Suprapubic skin (tissue), 4 donors: ENCODE measurements around the gene NPSR1.

Experiments used
- EP300 ChIP-seq: sonication (generic); formaldehyde crosslinking; IDR thresholded peaks from one replicate; pipeline ENCODE4 v1.6.1; 2017; ENCODE audit warnings: antibody characterized with exemption
- POLR2A ChIP-seq, 2 donors: fragments of 450-650 bp; IDR thresholded peaks; one replicate each; pipeline ENCODE4 v1.6.1; 2017; ENCODE audit warnings: antibody characterized with exemption in 2 of 2, mild to moderate bottlenecking in 2 of 2, moderate library complexity in 2 of 2
- POLR2AphosphoS5 ChIP-seq, 3 donors: sonication (generic); formaldehyde crosslinking; IDR thresholded peaks; one replicate each; pipeline ENCODE4 v1.6.1; 2017; ENCODE audit warnings: antibody characterized with exemption in 3 of 3
- TF ChIP-seq, protein P1 (sequence below), 2 donors: fragments of 200-600 bp in 1 of 2; fragments of 450-650 bp in 1 of 2; sonication (generic) in 1 of 2; IDR thresholded peaks; one replicate each; pipeline ENCODE4 v1.5.1; 2016 to 2019; ENCODE audit warnings: antibody characterized with exemption in 2 of 2, mild to moderate bottlenecking in 1 of 2, moderate library complexity in 1 of 2

DNA sequence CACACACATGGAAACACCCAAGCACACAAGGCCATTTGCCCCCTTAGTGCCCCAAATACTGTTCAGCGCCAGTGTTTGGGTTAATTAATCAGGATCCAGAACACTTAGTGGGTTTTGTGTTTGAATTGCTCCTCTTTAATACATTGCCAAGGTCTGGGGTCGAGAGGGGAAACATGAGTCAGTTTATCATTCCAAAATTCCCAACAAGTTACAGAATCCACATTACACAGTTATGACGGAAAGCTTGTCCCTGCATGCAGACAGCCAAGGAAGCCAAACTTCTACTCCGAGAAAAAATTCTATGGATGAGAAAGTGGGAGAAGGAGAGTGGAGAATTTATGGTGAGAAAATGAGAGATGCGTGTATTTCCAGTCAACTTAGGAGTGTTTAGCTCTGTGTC is 189.0 kb downstream of the NPSR1 start:
- TF ChIP-seq, protein P1, sequence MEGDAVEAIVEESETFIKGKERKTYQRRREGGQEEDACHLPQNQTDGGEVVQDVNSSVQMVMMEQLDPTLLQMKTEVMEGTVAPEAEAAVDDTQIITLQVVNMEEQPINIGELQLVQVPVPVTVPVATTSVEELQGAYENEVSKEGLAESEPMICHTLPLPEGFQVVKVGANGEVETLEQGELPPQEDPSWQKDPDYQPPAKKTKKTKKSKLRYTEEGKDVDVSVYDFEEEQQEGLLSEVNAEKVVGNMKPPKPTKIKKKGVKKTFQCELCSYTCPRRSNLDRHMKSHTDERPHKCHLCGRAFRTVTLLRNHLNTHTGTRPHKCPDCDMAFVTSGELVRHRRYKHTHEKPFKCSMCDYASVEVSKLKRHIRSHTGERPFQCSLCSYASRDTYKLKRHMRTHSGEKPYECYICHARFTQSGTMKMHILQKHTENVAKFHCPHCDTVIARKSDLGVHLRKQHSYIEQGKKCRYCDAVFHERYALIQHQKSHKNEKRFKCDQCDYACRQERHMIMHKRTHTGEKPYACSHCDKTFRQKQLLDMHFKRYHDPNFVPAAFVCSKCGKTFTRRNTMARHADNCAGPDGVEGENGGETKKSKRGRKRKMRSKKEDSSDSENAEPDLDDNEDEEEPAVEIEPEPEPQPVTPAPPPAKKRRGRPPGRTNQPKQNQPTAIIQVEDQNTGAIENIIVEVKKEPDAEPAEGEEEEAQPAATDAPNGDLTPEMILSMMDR (IDR thresholded peaks at IDR 0.05): no peak
- no peak for TF ChIP-seq EP300
- TF ChIP-seq POLR2AphosphoS5 (IDR thresholded peaks at IDR 0.05): no peak
- no peak for TF ChIP-seq POLR2A (IDR thresholded peaks at IDR 0.05)
